Breast epithelium (tissue), 3 donors: ENCODE measurements around the gene ALK.

Experiments
- POLR2A ChIP-seq: fragments of 450-650 bp; IDR thresholded peaks from one replicate; pipeline ENCODE4 v1.6.1; 2016; ENCODE audit warnings: antibody characterized with exemption, mild to moderate bottlenecking, moderate library complexity
- TF ChIP-seq, protein P1 (sequence below), 3 donors: fragments of 450-650 bp; IDR thresholded peaks; one replicate each; pipeline ENCODE4 v1.5.1; 2016 to 2017; ENCODE audit warnings: antibody characterized with exemption in 3 of 3, mild to moderate bottlenecking in 3 of 3, moderate library complexity in 3 of 3

DNA sequence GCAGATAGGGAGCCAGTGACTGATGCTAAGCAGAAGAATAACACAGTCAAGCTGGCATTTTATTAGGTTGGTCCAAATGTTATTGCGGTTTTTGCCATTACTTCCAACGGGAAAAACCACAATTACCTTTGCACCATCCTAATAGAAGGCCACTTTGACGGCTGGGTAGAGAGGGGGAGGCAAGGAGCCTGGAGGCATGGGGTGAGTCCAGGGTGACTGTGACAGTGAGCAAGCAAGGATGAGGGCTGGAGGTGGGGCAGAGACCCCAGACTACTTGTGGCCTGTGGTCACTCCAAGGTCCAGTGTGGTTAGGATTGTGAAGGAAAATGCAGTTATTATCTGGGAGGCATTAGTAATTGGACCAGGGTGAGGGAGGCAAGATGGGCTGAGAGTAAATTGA, 416.6 kb downstream of the ALK start:
- TF ChIP-seq, protein P1, sequence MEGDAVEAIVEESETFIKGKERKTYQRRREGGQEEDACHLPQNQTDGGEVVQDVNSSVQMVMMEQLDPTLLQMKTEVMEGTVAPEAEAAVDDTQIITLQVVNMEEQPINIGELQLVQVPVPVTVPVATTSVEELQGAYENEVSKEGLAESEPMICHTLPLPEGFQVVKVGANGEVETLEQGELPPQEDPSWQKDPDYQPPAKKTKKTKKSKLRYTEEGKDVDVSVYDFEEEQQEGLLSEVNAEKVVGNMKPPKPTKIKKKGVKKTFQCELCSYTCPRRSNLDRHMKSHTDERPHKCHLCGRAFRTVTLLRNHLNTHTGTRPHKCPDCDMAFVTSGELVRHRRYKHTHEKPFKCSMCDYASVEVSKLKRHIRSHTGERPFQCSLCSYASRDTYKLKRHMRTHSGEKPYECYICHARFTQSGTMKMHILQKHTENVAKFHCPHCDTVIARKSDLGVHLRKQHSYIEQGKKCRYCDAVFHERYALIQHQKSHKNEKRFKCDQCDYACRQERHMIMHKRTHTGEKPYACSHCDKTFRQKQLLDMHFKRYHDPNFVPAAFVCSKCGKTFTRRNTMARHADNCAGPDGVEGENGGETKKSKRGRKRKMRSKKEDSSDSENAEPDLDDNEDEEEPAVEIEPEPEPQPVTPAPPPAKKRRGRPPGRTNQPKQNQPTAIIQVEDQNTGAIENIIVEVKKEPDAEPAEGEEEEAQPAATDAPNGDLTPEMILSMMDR (IDR thresholded peaks at IDR 0.05), result no peak
- TF ChIP-seq POLR2A, result no peak
